Measurements from ENCODE around the gene GPATCH4. TPM values are rescaled to one million over a fixed set of nuclear protein-coding genes. Genes with fewer than 3 reads are reported as not detected.

Gene GPATCH4
- total and polyA plus RNA-seq, 2 of the 4 experiments (the other 2 are of a cell fraction), result 32.6 to 41.8 TPM

DNA sequence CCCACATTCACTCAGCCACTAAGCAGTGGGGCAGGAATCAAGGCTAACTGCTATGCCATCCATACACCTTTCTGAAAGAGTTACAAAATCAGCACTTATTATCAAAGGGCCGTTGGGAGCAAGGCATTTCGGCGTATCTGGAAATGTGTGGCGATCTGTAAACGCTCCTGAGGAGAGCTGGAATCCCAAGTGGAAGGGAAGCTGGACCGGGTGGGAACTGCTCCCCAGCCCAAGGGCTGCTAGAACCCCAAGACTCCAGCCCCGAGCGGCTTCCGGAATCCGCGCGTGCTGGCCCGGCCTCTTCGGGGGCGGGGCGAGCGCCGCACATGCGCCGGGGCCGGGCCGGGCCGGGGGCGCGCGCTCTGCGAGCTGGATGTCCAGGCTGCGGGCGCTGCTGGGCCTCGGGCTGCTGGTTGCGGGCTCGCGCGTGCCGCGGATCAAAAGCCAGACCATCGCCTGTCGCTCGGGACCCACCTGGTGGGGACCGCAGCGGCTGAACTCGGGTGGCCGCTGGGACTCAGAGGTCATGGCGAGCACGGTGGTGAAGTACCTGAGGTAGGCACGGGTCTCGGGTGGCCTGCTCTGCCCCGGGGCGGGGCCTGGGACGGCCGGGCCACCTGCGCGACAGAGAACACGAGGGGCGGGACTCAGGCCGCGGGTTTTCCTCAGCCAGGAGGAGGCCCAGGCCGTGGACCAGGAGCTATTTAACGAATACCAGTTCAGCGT lies 9.7 kb downstream of the GPATCH4 start, which contains the start of gene NAXE (continued):
- TF ChIP-seq SMC3 (IDR thresholded peaks at IDR 0.05; ENCODE audit: low read depth, low read length) (no peak), CHD1 (IDR thresholded peaks at IDR 0.05; ENCODE audit: low read depth, low read length) (no peak)

DNA sequence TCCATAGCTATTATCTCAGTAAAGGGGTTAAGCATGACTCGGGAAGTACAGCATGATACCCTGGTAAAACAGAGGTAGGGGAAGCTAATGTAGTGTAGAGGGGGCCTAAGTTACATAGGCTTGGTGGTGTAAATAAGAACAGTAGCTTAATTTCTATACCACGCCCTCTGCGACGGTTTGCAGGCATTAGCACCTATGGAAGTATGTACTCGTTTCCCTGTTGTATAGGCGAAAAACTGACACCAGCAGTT lies 10.2 kb downstream of the GPATCH4 start:
- H3K4me2 ChIP-seq (ENCODE audit: low read depth, low read length), result peak overlapping the region; percentile 94
- peak overlapping the region; percentile 95 for H3K23ac ChIP-seq (ENCODE audit: low read depth, low read length)
- H3K14ac ChIP-seq (replicated peaks; ENCODE audit: low read depth, low read length), result peak overlapping the region; percentile 99
- DNase-seq (no peak), ATAC-seq (ENCODE audit: low read depth) (no peak)
- ChIA-PET CTCF (interaction anchor here (0.8 to 1.6 kb wide), 3 partner anchors 11 to 206 kb away, joined by 3 to 5 read pairs (median 3); no protein-coding TSS in a partner anchor), POLR2A (ENCODE audit: unreplicated experiment) (interaction anchor here (0.6 kb wide), 1 partner anchor 91 kb away, joined by 8 read pairs; the partner anchor contains the start of gene MEF2D)
- H4K91ac ChIP-seq (ENCODE audit: insufficient read depth, low read depth, low read length), result peak overlapping the region; percentile 90
- intact Hi-C loops (cut with micrococcal nuclease), result loop anchor here (5.0 kb wide), 1 partner anchor 109 kb away; no protein-coding TSS in a partner anchor
- H3K4ac ChIP-seq (ENCODE audit: low read depth, low read length), result peak overlapping the region; percentile 97
- peak overlapping the region; percentile 97 for H4K5ac ChIP-seq (ENCODE audit: low read depth, low read length)
- peak overlapping the region; percentile 74 for H2BK5ac ChIP-seq (ENCODE audit: low read depth, low read length, poor library complexity, severe bottlenecking)
- H3K4me3 ChIP-seq (ENCODE audit: insufficient read depth, low read depth, low read length), result peak overlapping the region; percentile 78
- peak overlapping the region; percentile 74 for H3K9ac ChIP-seq (ENCODE audit: low read depth, low read length)
- H3K56ac ChIP-seq (ENCODE audit: extremely low read depth, insufficient read depth, low read length), result peak overlapping the region; percentile 82
- no peaks in the 10 kb centered on the region for H4K20me1 ChIP-seq (ENCODE audit: insufficient read depth, low read length)
- H3K18ac ChIP-seq (ENCODE audit: low read depth, low read length), result peak overlapping the region; percentile 95
- H2BK15ac ChIP-seq (ENCODE audit: low read depth, low read length), result no peak overlapping the region
- H3K27ac ChIP-seq (ENCODE audit: insufficient read depth, low read length), result peak overlapping the region; percentile 67
- BruUV-seq (replicated peaks), result no TSS peak
- dilution Hi-C loops (cut with HindIII; ENCODE audit: low sequenced_read_pairs, unreplicated experiment), result no loop called here
- WGBS, 2 experiments (ENCODE audit: extremely low coverage in 2 of 2, insufficient read length in 1 of 2), result no CpG with 5 or more reads among the region's 6 CpGs
- TF ChIP-seq POLR2A (IDR thresholded peaks at IDR 0.05; ENCODE audit: low read depth, low read length) (no peak), BHLHE40 (IDR thresholded peaks at IDR 0.05; ENCODE audit: low read depth, low read length) (no peak), CEBPB (IDR thresholded peaks at IDR 0.05; ENCODE audit: low read depth, low read length) (no peak), MAZ (IDR thresholded peaks at IDR 0.05; ENCODE audit: borderline replicate concordance, low read depth, low read length) (no peak), RCOR1 (IDR thresholded peaks at IDR 0.05; ENCODE audit: insufficient replicate concordance, low read length) (no peak), NFE2L2 (IDR thresholded peaks at IDR 0.05; ENCODE audit: low read depth, low read length) (no peak), MAFK (IDR thresholded peaks at IDR 0.05; ENCODE audit: low read depth, low read length) (no peak)
- TF ChIP-seq, protein P1, sequence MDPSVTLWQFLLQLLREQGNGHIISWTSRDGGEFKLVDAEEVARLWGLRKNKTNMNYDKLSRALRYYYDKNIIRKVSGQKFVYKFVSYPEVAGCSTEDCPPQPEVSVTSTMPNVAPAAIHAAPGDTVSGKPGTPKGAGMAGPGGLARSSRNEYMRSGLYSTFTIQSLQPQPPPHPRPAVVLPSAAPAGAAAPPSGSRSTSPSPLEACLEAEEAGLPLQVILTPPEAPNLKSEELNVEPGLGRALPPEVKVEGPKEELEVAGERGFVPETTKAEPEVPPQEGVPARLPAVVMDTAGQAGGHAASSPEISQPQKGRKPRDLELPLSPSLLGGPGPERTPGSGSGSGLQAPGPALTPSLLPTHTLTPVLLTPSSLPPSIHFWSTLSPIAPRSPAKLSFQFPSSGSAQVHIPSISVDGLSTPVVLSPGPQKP (IDR thresholded peaks at IDR 0.05; ENCODE audit: borderline replicate concordance, low read depth, low read length), result no peak
- TF ChIP-seq, protein P2, sequence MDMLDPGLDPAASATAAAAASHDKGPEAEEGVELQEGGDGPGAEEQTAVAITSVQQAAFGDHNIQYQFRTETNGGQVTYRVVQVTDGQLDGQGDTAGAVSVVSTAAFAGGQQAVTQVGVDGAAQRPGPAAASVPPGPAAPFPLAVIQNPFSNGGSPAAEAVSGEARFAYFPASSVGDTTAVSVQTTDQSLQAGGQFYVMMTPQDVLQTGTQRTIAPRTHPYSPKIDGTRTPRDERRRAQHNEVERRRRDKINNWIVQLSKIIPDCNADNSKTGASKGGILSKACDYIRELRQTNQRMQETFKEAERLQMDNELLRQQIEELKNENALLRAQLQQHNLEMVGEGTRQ (IDR thresholded peaks at IDR 0.05; ENCODE audit: low read depth, low read length), result no peak
- TF ChIP-seq, protein P3, sequence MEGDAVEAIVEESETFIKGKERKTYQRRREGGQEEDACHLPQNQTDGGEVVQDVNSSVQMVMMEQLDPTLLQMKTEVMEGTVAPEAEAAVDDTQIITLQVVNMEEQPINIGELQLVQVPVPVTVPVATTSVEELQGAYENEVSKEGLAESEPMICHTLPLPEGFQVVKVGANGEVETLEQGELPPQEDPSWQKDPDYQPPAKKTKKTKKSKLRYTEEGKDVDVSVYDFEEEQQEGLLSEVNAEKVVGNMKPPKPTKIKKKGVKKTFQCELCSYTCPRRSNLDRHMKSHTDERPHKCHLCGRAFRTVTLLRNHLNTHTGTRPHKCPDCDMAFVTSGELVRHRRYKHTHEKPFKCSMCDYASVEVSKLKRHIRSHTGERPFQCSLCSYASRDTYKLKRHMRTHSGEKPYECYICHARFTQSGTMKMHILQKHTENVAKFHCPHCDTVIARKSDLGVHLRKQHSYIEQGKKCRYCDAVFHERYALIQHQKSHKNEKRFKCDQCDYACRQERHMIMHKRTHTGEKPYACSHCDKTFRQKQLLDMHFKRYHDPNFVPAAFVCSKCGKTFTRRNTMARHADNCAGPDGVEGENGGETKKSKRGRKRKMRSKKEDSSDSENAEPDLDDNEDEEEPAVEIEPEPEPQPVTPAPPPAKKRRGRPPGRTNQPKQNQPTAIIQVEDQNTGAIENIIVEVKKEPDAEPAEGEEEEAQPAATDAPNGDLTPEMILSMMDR (conservative IDR thresholded peaks at IDR 0.05; ENCODE audit: low read depth, low read length), result no peak
- H2AFZ ChIP-seq (replicated peaks; ENCODE audit: low read length, poor library complexity), result peak overlapping the region; percentile 96
- H3K9me3 ChIP-seq (ENCODE audit: control insufficient read depth, insufficient read depth, low read length), result no peaks in the 10 kb centered on the region
- H3K4me1 ChIP-seq (ENCODE audit: control insufficient read depth, insufficient read depth, low read length), result peaks cover 3% of the 10 kb centered on the region; the same call in 1 of the 2 replicates
- peaks cover 15% of the 10 kb centered on the region for H3K36me3 ChIP-seq (ENCODE audit: control insufficient read depth, insufficient read depth, low read length)
- peaks cover 4% of the 10 kb centered on the region; the same call in 1 of the 2 replicates for H3K27me3 ChIP-seq (ENCODE audit: control insufficient read depth, insufficient read depth, low read length)
- H2BK120ac ChIP-seq (ENCODE audit: low read depth, low read length), result peak overlapping the region; percentile 66; the same call in 1 of the 2 replicates
- peak overlapping the region; percentile 63 for H2AK9ac ChIP-seq (replicated peaks; ENCODE audit: low read depth, low read length, poor library complexity)
- peak overlapping the region; percentile 97 to 100 for H4K8ac ChIP-seq (ENCODE audit: low read depth in 2 of 2, low read length in 2 of 2)
- in situ Hi-C loops (cut with MboI; ENCODE audit: low sequenced_read_pairs), result no loop called here
- H2AK5ac ChIP-seq (ENCODE audit: low read depth, low read length), result peak overlapping the region; percentile 84
- peak overlapping the region; percentile 28; the same call in 1 of the 2 replicates for H2BK20ac ChIP-seq (ENCODE audit: low read depth, low read length)
- H3K9me1 ChIP-seq (ENCODE audit: insufficient read depth, low read length), result peaks cover 10% of the 10 kb centered on the region
- H3K79me1 ChIP-seq (ENCODE audit: low read depth in 1 of 2, low read length in 2 of 2), result peaks cover 11 to 20% of the 10 kb centered on the region in 2 experiments

Measured in IMR-90 (cell line).